Measurements from ENCODE around the gene SSBP3.

GRCh38 chr1:54355931-54356679 is 50.1 kb downstream of the SSBP3 start:
- TF ChIP-seq YY1 (IDR thresholded peaks at IDR 0.05; ENCODE audit: insufficient read depth, insufficient read length) (no peak), ZNF274 (IDR thresholded peaks at IDR 0.05; ENCODE audit: low read depth, low read length) (no peak), SUZ12 (IDR thresholded peaks at IDR 0.05; ENCODE audit: extremely low read depth, insufficient read depth, insufficient read length) (no peak)
